Gastroesophageal sphincter (tissue), 4 donors: ENCODE measurements around the gene IL17RB. TPM values are rescaled to one million over a fixed set of nuclear protein-coding genes. Genes with fewer than 3 reads are reported as not detected.

Experiments used
- ATAC-seq: fragments of 150-250 bp; one replicate; pipeline ENCODE4 v1.9.1; 2016; ENCODE audit warnings: mild to moderate bottlenecking, moderate library complexity
- H3K27ac ChIP-seq, 4 donors: fragments of 200-600 bp; sonication (generic) in 3 of 4; 1 replicate in 3 of 4; 2 replicates in 1 of 4; pipeline ENCODE4 v1.5.1; 2016 to 2019
- H3K27me3 ChIP-seq: fragments of 200-600 bp; sonication (generic); one replicate; pipeline ENCODE4 v1.5.1; 2019
- H3K36me3 ChIP-seq, 2 donors: fragments of 200-600 bp; sonication (generic); one replicate each; pipeline ENCODE4 v1.5.1; 2019; ENCODE audit warnings: control low read depth in 1 of 2
- H3K4me1 ChIP-seq, 3 donors: fragments of 200-600 bp; sonication (generic); 1 replicate in 2 of 3; 2 replicates in 1 of 3; pipeline ENCODE4 v1.5.1; 2016 to 2019; ENCODE audit warnings: control low read depth in 2 of 3
- H3K4me3 ChIP-seq, 2 donors: fragments of 200-600 bp; sonication (generic); one replicate each; pipeline ENCODE4 v1.5.1; 2019; ENCODE audit warnings: mild to moderate bottlenecking in 1 of 2, moderate library complexity in 1 of 2
- H3K9me3 ChIP-seq, 3 donors: fragments of 200-600 bp; sonication (generic); one replicate each; pipeline ENCODE4 v1.5.1; 2017 to 2019; ENCODE audit warnings: control low read depth in 2 of 3
- CTCF ChIP-seq, 4 experiments: fragments of 200-600 bp in 2 of 4; fragments of 450-650 bp in 2 of 4; sonication (generic) in 1 of 4; IDR thresholded peaks; one replicate each; pipeline ENCODE4 v1.5.1; 2017 to 2019; ENCODE audit warnings: antibody characterized with exemption in 4 of 4, mild to moderate bottlenecking in 2 of 4, moderate library complexity in 2 of 4
- EP300 ChIP-seq: sonication (generic); formaldehyde crosslinking; IDR thresholded peaks from one replicate; pipeline ENCODE4 v1.6.1; 2017; ENCODE audit warnings: antibody characterized with exemption, mild to moderate bottlenecking
- POLR2A ChIP-seq, 2 donors: fragments of 450-650 bp; IDR thresholded peaks; one replicate each; pipeline ENCODE4 v1.6.1; 2017; ENCODE audit warnings: antibody characterized with exemption in 2 of 2, mild to moderate bottlenecking in 2 of 2, moderate library complexity in 1 of 2
- POLR2AphosphoS5 ChIP-seq: sonication (generic); formaldehyde crosslinking; IDR thresholded peaks from one replicate; pipeline ENCODE4 v1.6.1; 2017; ENCODE audit warnings: antibody characterized with exemption
- WGBS, 2 donors: methylation state at CpG; one replicate each; pipeline ENCODE4 v1.1.5; 2018; ENCODE audit warnings: low coverage in 1 of 2; 5-methylcytosine and 5-hydroxymethylcytosine counted together
- total RNA-seq, 4 donors: library from RNA; depleted of rRNA; stranded (reverse); fragments of >200 nt; gene quantifications; one replicate each; pipeline ENCODE4 v1.1.0, GENCODE V29; 2016

IL17RB gene
- total RNA-seq, 4 donors from 2014 or later: 0.19 to 1.1 (median 0.45) TPM

- no peak for ATAC-seq
- Histone ChIP-seq H3K36me3 (peaks cover 0 to 53% of the 10 kb centered on the region in 2 donors), H3K4me1 (no peaks in the 10 kb centered on the region), H3K27me3 (no peaks in the 10 kb centered on the region), H3K27ac (no peak overlapping the region), H3K9me3 (no peaks in the 10 kb centered on the region), H3K4me3 (no peak overlapping the region)
- 63 to 82% methylated on average over 4 of the region's 4 CpGs for WGBS, 2 donors
- TF ChIP-seq POLR2A (IDR thresholded peaks at IDR 0.05) (no peak), EP300 (no peak), POLR2AphosphoS5 (no peak), CTCF (IDR thresholded peaks at IDR 0.05) (no peak)
These were observed 13.8 kb downstream of the IL17RB start for GRCh38 chr3:53860196-53860595.

- H3K27ac ChIP-seq: no peak overlapping the region
- TF ChIP-seq POLR2A (IDR thresholded peaks at IDR 0.05) (no peak), POLR2AphosphoS5 (no peak), CTCF (IDR thresholded peaks at IDR 0.05) (no peak), EP300 (no peak)
- peaks cover 0 to 73% of the 10 kb centered on the region in 2 donors for H3K36me3 ChIP-seq
- no peak for ATAC-seq
- no peak overlapping the region for H3K4me3 ChIP-seq
- 82 to 93% methylated on average over 2 to 3 of the region's 3 CpGs for WGBS, 2 donors
- no peaks in the 10 kb centered on the region for H3K27me3 ChIP-seq
- H3K9me3 ChIP-seq: no peaks in the 10 kb centered on the region
- H3K4me1 ChIP-seq: no peaks in the 10 kb centered on the region
These were observed 15.9 kb downstream of the IL17RB start for GRCh38 chr3:53862241-53862640.

- no peak for TF ChIP-seq POLR2AphosphoS5
- TF ChIP-seq POLR2A (IDR thresholded peaks at IDR 0.05): no peak
- no peak for TF ChIP-seq EP300
- TF ChIP-seq CTCF (IDR thresholded peaks at IDR 0.05): no peak
- 83 to 86% methylated on average over 1 of the region's 1 CpG for WGBS, 2 donors
- H3K27ac ChIP-seq: no peak overlapping the region
- H3K27me3 ChIP-seq: no peaks in the 10 kb centered on the region
- H3K4me3 ChIP-seq: no peak overlapping the region
- no peak for ATAC-seq
- H3K4me1 ChIP-seq: no peaks in the 10 kb centered on the region
- peaks cover 0 to 82% of the 10 kb centered on the region in 2 donors for H3K36me3 ChIP-seq
- H3K9me3 ChIP-seq: no peaks in the 10 kb centered on the region
These were observed 16.8 kb downstream of the IL17RB start for GRCh38 chr3:53863145-53863544.

GRCh38 chr3:53865732-53866499, 19.5 kb downstream of the IL17RB start:
- no peak for ATAC-seq
- TF ChIP-seq POLR2A (IDR thresholded peaks at IDR 0.05): no peak
- no peak for TF ChIP-seq CTCF (IDR thresholded peaks at IDR 0.05)
- no peak for TF ChIP-seq POLR2AphosphoS5
- no peak for TF ChIP-seq EP300
- no peak overlapping the region for H3K4me3 ChIP-seq
- no peaks in the 10 kb centered on the region for H3K4me1 ChIP-seq
- peaks cover 0 to 100% of the 10 kb centered on the region in 2 donors for H3K36me3 ChIP-seq
- no peaks in the 10 kb centered on the region for H3K27me3 ChIP-seq
- H3K9me3 ChIP-seq: no peaks in the 10 kb centered on the region
- no peak overlapping the region for H3K27ac ChIP-seq
- WGBS, 2 donors: 89 to 94% methylated on average over 2 to 5 of the region's 5 CpGs
